ENCODE data around the gene STYXL1. TPM values are rescaled to one million over a fixed set of nuclear protein-coding genes. Genes with fewer than 3 reads are reported as not detected.

STYXL1 gene
- total RNA-seq, 1 experiment from 2014 or later = 21.3 TPM

DNA sequence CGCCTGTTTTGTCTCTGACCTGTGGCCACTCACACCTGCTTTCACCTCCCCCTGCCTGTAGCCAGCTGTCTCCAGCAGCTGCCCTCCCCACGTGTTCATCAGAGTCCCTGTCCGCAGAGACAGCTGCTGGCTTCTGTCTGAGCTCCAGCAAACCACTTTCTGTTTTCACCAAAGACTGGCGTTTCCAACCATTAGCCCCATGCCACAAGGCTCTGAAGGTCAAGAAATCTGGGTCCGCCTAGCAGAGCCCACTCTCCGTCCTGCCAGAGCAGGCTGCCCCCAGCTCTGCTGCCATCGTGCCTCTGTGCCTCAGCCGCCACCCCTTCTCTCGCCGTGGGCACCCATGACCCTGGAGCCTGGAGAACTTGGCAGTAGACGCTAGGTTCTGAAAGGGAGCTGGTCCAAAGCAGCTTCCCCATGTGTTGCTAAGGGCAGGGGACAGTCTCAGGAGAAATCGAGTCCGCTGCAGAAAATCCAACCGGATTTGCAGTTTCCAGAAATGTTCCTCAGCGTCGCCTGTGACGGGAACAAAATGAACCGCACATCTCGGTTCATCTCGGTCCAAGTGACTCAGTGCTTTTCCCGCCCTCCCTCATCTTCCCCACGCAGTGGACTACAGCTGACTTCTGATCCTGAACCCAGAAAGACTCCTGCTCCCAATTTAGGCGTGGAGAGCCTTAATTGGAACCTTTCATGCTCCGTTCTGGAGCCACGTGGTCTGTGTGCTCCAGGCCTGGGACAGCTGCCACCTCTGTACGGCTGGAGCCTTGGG, 81.4 kb downstream of the STYXL1 start:
- Mint-ChIP-seq H3K4me1 (no peaks in the 10 kb centered on the region), H3K36me3 (peaks cover 13% of the 10 kb centered on the region), H3K9me3 (no peaks in the 10 kb centered on the region), H3K27ac (peak overlapping the region; percentile 53), H3K27me3 (ENCODE audit: low read depth) (no peaks in the 10 kb centered on the region; the same call in 1 of the 2 replicates), H3K4me3 (no peak overlapping the region)
- TF ChIP-seq ZNF232 (CRISPR knock-in tag; IDR thresholded peaks at IDR 0.05) (no peak), ZNF138 (CRISPR knock-in tag; conservative IDR thresholded peaks at IDR 0.05) (no peak), KAT7 (CRISPR knock-in tag; IDR thresholded peaks at IDR 0.05; ENCODE audit: borderline replicate concordance) (no peak), ZMAT4 (CRISPR knock-in tag; IDR thresholded peaks at IDR 0.05) (no peak), MAX (CRISPR knock-in tag; IDR thresholded peaks at IDR 0.05) (no peak)
- ChIA-PET POLR2A (no interaction called here), CTCF (interaction anchor here (0.5 to 1.3 kb wide), 4 partner anchors 9 to 100 kb away, joined by 3 to 4 read pairs (median 4); no protein-coding TSS in a partner anchor)
- ATAC-seq (no peak), DNase-seq (ENCODE audit: low spot score) (no peak)

DNA sequence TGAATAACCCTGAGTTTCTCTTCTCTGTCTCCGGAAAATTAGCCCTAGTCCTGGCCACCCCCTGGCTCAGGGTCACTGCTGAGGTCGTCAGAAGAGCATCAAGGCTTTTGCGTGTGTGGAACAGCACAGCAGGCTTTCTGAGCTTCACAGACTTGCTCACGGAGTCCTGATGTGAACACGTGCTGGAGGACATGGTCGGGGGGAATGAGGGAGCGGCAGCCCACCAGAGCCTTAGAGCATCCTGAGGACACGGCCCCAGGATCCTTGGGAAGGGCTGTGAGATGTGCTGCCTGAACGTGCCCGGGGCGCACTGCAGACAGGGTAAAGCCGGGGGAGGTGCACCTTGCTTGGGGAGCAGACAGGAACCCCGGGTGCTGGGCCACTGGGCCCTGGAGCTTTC, 82.2 kb downstream of the STYXL1 start:
- ATAC-seq = no peak
- Mint-ChIP-seq H3K9me3 (no peaks in the 10 kb centered on the region), H3K4me3 (no peak overlapping the region), H3K4me1 (no peaks in the 10 kb centered on the region), H3K27me3 (ENCODE audit: low read depth) (no peaks in the 10 kb centered on the region; the same call in 1 of the 2 replicates), H3K36me3 (peaks cover 15% of the 10 kb centered on the region), H3K27ac (peak overlapping the region; percentile 50)
- no peak for DNase-seq (ENCODE audit: low spot score)
- CTCF ChIA-PET = interaction anchor here (0.5 to 1.3 kb wide), 4 partner anchors 8 to 99 kb away, joined by 3 to 4 read pairs (median 4); no protein-coding TSS in a partner anchor
- TF ChIP-seq, protein P1, sequence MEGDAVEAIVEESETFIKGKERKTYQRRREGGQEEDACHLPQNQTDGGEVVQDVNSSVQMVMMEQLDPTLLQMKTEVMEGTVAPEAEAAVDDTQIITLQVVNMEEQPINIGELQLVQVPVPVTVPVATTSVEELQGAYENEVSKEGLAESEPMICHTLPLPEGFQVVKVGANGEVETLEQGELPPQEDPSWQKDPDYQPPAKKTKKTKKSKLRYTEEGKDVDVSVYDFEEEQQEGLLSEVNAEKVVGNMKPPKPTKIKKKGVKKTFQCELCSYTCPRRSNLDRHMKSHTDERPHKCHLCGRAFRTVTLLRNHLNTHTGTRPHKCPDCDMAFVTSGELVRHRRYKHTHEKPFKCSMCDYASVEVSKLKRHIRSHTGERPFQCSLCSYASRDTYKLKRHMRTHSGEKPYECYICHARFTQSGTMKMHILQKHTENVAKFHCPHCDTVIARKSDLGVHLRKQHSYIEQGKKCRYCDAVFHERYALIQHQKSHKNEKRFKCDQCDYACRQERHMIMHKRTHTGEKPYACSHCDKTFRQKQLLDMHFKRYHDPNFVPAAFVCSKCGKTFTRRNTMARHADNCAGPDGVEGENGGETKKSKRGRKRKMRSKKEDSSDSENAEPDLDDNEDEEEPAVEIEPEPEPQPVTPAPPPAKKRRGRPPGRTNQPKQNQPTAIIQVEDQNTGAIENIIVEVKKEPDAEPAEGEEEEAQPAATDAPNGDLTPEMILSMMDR (IDR thresholded peaks at IDR 0.05) = no peak
- TF ChIP-seq ARID4B (CRISPR knock-in tag; IDR thresholded peaks at IDR 0.05; ENCODE audit: borderline replicate concordance) (no peak), CREB1 (CRISPR knock-in tag; IDR thresholded peaks at IDR 0.05) (no peak), EMX1 (CRISPR knock-in tag; IDR thresholded peaks at IDR 0.05) (no peak), MLX (CRISPR knock-in tag; IDR thresholded peaks at IDR 0.05) (no peak), GRHL2 (CRISPR knock-in tag; IDR thresholded peaks at IDR 0.05; ENCODE audit: insufficient replicate concordance, severe bottlenecking) (no peak), ZMAT4 (CRISPR knock-in tag; IDR thresholded peaks at IDR 0.05) (no peak), PREB (CRISPR knock-in tag; IDR thresholded peaks at IDR 0.05; ENCODE audit: borderline replicate concordance) (no peak), RELA (CRISPR knock-in tag; IDR thresholded peaks at IDR 0.05; ENCODE audit: borderline replicate concordance) (no peak), ZNF219 (CRISPR knock-in tag; IDR thresholded peaks at IDR 0.05; ENCODE audit: borderline replicate concordance) (no peak), NFE2L1 (CRISPR knock-in tag; IDR thresholded peaks at IDR 0.05) (no peak), KAT7 (CRISPR knock-in tag; IDR thresholded peaks at IDR 0.05; ENCODE audit: borderline replicate concordance) (no peak), MXD4 (CRISPR knock-in tag; IDR thresholded peaks at IDR 0.05; ENCODE audit: borderline replicate concordance) (no peak)
- TF ChIP-seq, protein P2, sequence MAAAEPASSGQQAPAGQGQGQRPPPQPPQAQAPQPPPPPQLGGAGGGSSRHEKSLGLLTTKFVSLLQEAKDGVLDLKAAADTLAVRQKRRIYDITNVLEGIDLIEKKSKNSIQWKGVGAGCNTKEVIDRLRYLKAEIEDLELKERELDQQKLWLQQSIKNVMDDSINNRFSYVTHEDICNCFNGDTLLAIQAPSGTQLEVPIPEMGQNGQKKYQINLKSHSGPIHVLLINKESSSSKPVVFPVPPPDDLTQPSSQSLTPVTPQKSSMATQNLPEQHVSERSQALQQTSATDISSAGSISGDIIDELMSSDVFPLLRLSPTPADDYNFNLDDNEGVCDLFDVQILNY (CRISPR knock-in tag; IDR thresholded peaks at IDR 0.05) = no peak
- TF ChIP-seq, protein P3, sequence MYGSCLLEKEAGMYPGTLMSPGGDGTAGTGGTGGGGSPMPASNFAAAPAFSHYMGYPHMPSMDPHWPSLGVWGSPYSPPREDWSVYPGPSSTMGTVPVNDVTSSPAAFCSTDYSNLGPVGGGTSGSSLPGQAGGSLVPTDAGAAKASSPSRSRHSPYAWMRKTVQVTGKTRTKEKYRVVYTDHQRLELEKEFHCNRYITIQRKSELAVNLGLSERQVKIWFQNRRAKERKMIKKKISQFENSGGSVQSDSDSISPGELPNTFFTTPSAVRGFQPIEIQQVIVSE (CRISPR knock-in tag; IDR thresholded peaks at IDR 0.05; ENCODE audit: borderline replicate concordance) = no peak
- TF ChIP-seq, protein P4, sequence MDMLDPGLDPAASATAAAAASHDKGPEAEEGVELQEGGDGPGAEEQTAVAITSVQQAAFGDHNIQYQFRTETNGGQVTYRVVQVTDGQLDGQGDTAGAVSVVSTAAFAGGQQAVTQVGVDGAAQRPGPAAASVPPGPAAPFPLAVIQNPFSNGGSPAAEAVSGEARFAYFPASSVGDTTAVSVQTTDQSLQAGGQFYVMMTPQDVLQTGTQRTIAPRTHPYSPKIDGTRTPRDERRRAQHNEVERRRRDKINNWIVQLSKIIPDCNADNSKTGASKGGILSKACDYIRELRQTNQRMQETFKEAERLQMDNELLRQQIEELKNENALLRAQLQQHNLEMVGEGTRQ (CRISPR knock-in tag; IDR thresholded peaks at IDR 0.05) = no peak
- POLR2A ChIA-PET = no interaction called here

Data from WTC11 (cell line).